CD4-positive, alpha-beta T cell treated with Interleukin-4 for 4 hours (primary cell): ENCODE data around the gene DDX53.

Source experiments
- DNase-seq: peaks from one replicate; pipeline ENCODE4 v3.0.0-alpha.2; 2020

The DDX53 gene

GRCh38 chrX:22999696-23000223, at the start of gene DDX53:
DDX53 (plus strand) TSS chrX:22999960; CDS start chrX:23000058, 98 bp downstream.
- no peak for DNase-seq

- no peak for DNase-seq
Measured at GRCh38 chrX:22950269-22951266, 49.2 kb upstream of the DDX53 start.

- DNase-seq = no peak
Measured at GRCh38 chrX:22952010-22952409, 47.8 kb upstream of the DDX53 start.

- no peak for DNase-seq
Measured at GRCh38 chrX:22958250-22958649, 41.5 kb upstream of the DDX53 start.

GRCh38 chrX:22959204-22959920, 40.4 kb upstream of the DDX53 start:
- no peak for DNase-seq

GRCh38 chrX:22963196-22963595, 36.6 kb upstream of the DDX53 start:
- no peak for DNase-seq

- DNase-seq = no peak
Measured at GRCh38 chrX:22968494-22968893, 31.3 kb upstream of the DDX53 start.

- no peak for DNase-seq
Measured at GRCh38 chrX:22969411-22969810, 30.3 kb upstream of the DDX53 start.

GRCh38 chrX:22970861-22971260, 28.9 kb upstream of the DDX53 start:
- DNase-seq = no peak

GRCh38 chrX:22974616-22975015, 25.1 kb upstream of the DDX53 start:
- DNase-seq = no peak

- DNase-seq = no peak
Measured at GRCh38 chrX:22975786-22976185, 24.0 kb upstream of the DDX53 start.

GRCh38 chrX:22985958-22986357, 13.8 kb upstream of the DDX53 start:
- DNase-seq = no peak

GRCh38 chrX:22987452-22987851, 12.3 kb upstream of the DDX53 start:
- DNase-seq = no peak

GRCh38 chrX:23003116-23003515, 3.4 kb downstream of the DDX53 start:
- no peak for DNase-seq

GRCh38 chrX:23008431-23009099, 8.8 kb downstream of the DDX53 start:
- no peak for DNase-seq

GRCh38 chrX:23012162-23012561, 12.4 kb downstream of the DDX53 start:
- DNase-seq = no peak

GRCh38 chrX:23012636-23013035, 12.9 kb downstream of the DDX53 start:
- DNase-seq = no peak

GRCh38 chrX:23013366-23013765, 13.6 kb downstream of the DDX53 start:
- DNase-seq = no peak

- DNase-seq = no peak
Measured at GRCh38 chrX:23031600-23031999, 31.8 kb downstream of the DDX53 start.

- no peak for DNase-seq
Measured at GRCh38 chrX:23035493-23035892, 35.7 kb downstream of the DDX53 start.

GRCh38 chrX:23046443-23046842, 46.7 kb downstream of the DDX53 start:
- DNase-seq = no peak

GRCh38 chrX:23048806-23049573, 49.2 kb downstream of the DDX53 start:
- no peak for DNase-seq
